Small intestine (tissue), 7 donors: Measurements from ENCODE around the gene WNK2. TPM values are rescaled to one million over a fixed set of nuclear protein-coding genes. Genes with fewer than 3 reads are reported as not detected.
"Not testable (repeated sequence)": the region's sequence is repeated elsewhere in the genome, so short reads cannot be mapped to it uniquely, and the experiment has no call there.

ENCODE experiments used
- DNase-seq, 2 donors: peaks; one replicate each; pipeline versions ENCODE4 v3.0.0 to v3.0.0-alpha.2; 2013
- FAIRE-seq: peaks from 2 replicates; lab custom pipeline; 2012; peaks lifted over from hg19 to GRCh38; lab: Jason Lieb, UNC
- H3K27ac ChIP-seq, 3 donors: one replicate each; pipeline ENCODE4 v1.5.1; 2013; ENCODE audit warnings: low read length in 2 of 3, mild to moderate bottlenecking in 2 of 3, control low read depth in 1 of 3, inconsistent platforms in 1 of 3, low read depth in 1 of 3, moderate library complexity in 1 of 3
- H3K27me3 ChIP-seq, 3 donors: one replicate each; pipeline ENCODE4 v1.6.1; 2013; ENCODE audit warnings: low read length in 3 of 3, inconsistent platforms in 1 of 3; ENCODE audit not compliant: control insufficient read depth in 3 of 3, insufficient read depth in 3 of 3
- H3K36me3 ChIP-seq, 3 donors: one replicate each; pipeline ENCODE4 v1.6.1; 2013; ENCODE audit warnings: low read length in 3 of 3, inconsistent platforms in 1 of 3, low read depth in 1 of 3, mild to moderate bottlenecking in 1 of 3, moderate library complexity in 1 of 3; ENCODE audit not compliant: control insufficient read depth in 3 of 3, insufficient read depth in 2 of 3
- H3K4me1 ChIP-seq, 3 donors: one replicate each; pipeline ENCODE4 v1.6.1; 2013; ENCODE audit warnings: low read length in 2 of 3, inconsistent platforms in 1 of 3, low read depth in 1 of 3, mild to moderate bottlenecking in 1 of 3, moderate library complexity in 1 of 3; ENCODE audit not compliant: control insufficient read depth in 3 of 3, insufficient read depth in 2 of 3
- H3K4me3 ChIP-seq, 3 donors: one replicate each; pipeline ENCODE4 v1.5.1; 2013; ENCODE audit warnings: low read length in 3 of 3, control low read depth in 1 of 3, inconsistent platforms in 1 of 3, low read depth in 1 of 3, mild to moderate bottlenecking in 1 of 3, moderate library complexity in 1 of 3
- H3K9me3 ChIP-seq, 2 donors: one replicate each; pipeline ENCODE4 v1.6.1; 2013; ENCODE audit warnings: low read depth in 1 of 2, low read length in 1 of 2; ENCODE audit not compliant: control insufficient read depth in 2 of 2, insufficient read depth in 1 of 2
- WGBS, 3 donors: extraction: QIAGEN DNeasy Blood & Tissue Kit; methylation state at CpG; one replicate each; pipeline ENCODE4 v1.1.7; 2013; 5-methylcytosine and 5-hydroxymethylcytosine counted together
- polyA plus RNA-seq, 4 donors: library from polyadenylated mRNA; stranded (reverse) in 3 of 4; unstranded in 1 of 4; fragments of 200-250 nt in 3 of 4; fragments of 120-200 nt in 1 of 4; gene quantifications; one replicate each; pipeline versions ENCODE4 v1.2.1 to v1.2.3, GENCODE V29; 2013
- donor health status: healthy with polysubstance abuse.
- donor health status: control.
- donor health status: control.
- donor health status: Bipolar disorder and iron deficiency.
- donor health status: healthy.

WNK2 gene
- polyA plus RNA-seq, 4 donors = 13.8 to 101 (median 33.8) TPM

DNA sequence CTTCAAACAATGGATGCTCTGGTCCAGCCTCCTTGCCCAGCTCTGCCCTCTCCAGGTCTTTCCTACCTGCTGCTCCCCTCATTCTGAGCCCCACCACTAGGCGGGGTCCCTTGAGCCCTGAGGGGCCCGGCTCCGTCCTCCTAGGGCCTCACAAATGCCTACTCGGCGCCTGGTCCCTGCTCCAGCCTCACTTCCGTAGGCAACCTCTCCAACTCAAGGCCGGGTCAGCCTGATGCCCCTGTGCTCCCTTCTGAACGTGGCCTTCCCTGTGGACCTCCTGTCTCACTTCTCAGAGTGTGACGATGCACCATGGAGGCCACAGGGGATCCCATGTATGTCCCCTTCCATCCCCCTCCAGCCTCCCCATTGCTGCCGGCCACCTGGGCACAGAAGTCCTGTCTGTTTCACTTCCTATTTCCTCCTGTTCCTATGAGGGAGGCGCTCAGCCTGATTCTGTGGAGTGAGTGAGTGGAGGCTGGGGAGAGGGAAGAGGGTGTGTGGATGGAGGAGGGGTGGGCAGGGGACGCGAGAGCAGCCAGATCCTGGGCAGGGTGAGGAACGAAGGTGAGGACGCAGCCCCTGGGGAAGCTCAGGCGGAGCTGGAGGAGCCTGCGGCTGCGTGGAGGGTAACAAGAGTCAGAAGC is 140.4 kb downstream of the WNK2 start:
- Histone ChIP-seq H3K4me3 (no peak overlapping the region), H3K36me3 (peaks cover 0 to 20% (median 0%) of the 10 kb centered on the region in 3 donors), H3K27ac (no peak overlapping the region), H3K9me3 (no peaks in the 10 kb centered on the region), H3K27me3 (no peaks in the 10 kb centered on the region), H3K4me1 (no peaks in the 10 kb centered on the region)
- 52 to 77% (median 65%) methylated on average over 18 of the region's 18 CpGs for WGBS, 3 donors
- no peak for DNase-seq
- FAIRE-seq = no peak

DNA sequence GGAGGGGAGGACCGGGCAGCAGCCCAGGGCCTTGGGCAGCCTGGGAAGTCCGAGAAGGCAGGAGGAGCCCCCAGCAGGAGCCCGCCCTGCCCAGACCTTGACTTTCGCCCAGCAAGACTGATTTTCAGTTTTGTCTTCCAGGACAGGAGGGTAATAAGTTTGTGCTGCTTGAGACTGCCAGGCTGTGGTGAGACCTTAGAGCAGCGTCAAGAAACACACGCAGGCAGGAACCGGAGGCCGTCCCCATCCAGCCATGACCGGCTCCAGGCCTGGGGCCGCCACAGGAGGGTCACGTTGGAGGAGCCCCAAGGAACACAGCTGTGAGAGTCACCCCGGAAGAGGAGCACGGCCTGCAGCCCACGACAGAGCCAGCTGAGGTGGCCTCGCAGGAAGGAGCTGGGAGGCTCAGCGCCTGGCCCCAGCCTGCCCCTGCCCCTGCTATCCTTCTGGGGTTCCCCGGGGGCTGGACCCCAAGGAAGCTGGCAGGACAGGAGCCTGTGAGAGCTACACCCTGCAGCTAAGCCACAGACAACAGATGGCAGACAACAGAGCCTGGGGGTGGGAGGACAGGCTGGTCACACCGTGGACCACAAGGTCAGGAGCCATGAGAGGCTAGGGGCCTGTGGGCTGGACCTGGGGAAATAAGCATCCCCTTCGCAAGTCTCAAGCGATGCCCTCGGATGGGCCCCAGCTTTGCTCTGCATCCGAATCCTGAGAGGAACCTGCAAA is 141.5 kb downstream of the WNK2 start:
- 85 to 89% (median 89%) methylated on average over 22 of the region's 22 CpGs for WGBS, 3 donors
- Histone ChIP-seq H3K27me3 (no peaks in the 10 kb centered on the region), H3K4me3 (no peak overlapping the region), H3K36me3 (peaks cover 0 to 8% (median 0%) of the 10 kb centered on the region in 3 donors), H3K4me1 (no peaks in the 10 kb centered on the region), H3K27ac (no peak overlapping the region), H3K9me3 (no peaks in the 10 kb centered on the region)
- no peak for DNase-seq
- no peak for FAIRE-seq

GRCh38 chr9:93326056-93326455 is 142.1 kb downstream of the WNK2 start:
- DNase-seq (no peak), FAIRE-seq (no peak)
- H3K4me3 ChIP-seq = no peak overlapping the region
- peaks cover 0 to 3% (median 0%) of the 10 kb centered on the region in 3 donors for H3K36me3 ChIP-seq
- H3K9me3 ChIP-seq = no peaks in the 10 kb centered on the region
- no peaks in the 10 kb centered on the region for H3K4me1 ChIP-seq
- no peak overlapping the region for H3K27ac ChIP-seq
- no peaks in the 10 kb centered on the region for H3K27me3 ChIP-seq
- 37 to 73% (median 56%) methylated on average over 9 of the region's 9 CpGs for WGBS, 3 donors

GRCh38 chr9:93326654-93327053 is 142.7 kb downstream of the WNK2 start:
- H3K27me3 ChIP-seq = no peaks in the 10 kb centered on the region
- no peaks in the 10 kb centered on the region for H3K4me1 ChIP-seq
- H3K9me3 ChIP-seq = no peaks in the 10 kb centered on the region
- H3K27ac ChIP-seq = no peak overlapping the region
- no peaks in the 10 kb centered on the region for H3K36me3 ChIP-seq
- WGBS, 3 donors = 87 to 91% (median 87%) methylated on average over 13 of the region's 13 CpGs
- DNase-seq (no peak), FAIRE-seq (no peak)
- no peak overlapping the region for H3K4me3 ChIP-seq

DNA sequence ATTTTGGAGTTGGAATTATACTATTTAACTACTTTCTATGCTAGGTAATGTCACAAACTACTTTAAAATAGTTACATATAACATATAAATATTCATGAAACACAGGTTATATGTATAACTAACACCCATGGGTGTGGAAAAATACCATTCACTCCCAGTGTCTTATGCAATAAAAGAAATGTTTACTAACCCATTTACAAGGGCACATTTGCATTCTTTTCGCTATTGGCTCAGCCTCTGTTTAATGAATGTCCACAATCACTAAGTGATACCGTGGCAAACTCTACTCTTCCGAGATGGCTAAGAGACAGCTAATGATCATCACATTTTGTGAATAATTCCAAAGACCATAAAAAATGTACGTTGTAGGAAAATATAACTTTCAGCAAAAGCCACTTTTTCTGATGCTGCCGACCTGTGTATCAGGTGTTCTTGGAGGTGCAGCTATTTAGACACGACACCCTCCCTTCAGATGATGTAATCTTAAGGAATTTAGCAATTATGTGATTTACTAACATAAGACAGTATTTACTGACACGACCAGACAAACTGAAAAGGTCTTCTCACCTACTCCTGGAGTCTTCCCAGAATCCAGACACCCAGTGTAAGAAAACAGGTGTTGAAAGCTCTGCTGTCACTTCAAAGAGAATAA is 145.8 kb downstream of the WNK2 start:
- H3K9me3 ChIP-seq = no peaks in the 10 kb centered on the region
- no peak overlapping the region for H3K27ac ChIP-seq
- no peaks in the 10 kb centered on the region for H3K27me3 ChIP-seq
- no peaks in the 10 kb centered on the region for H3K36me3 ChIP-seq
- WGBS, 3 donors = 44 to 62% (median 46%) methylated on average over 7 of the region's 7 CpGs
- H3K4me3 ChIP-seq = no peak overlapping the region
- no peak for FAIRE-seq
- no peak for DNase-seq
- H3K4me1 ChIP-seq = no peaks in the 10 kb centered on the region

GRCh38 chr9:93332317-93332716 is 148.4 kb downstream of the WNK2 start:
- DNase-seq (no peak), FAIRE-seq (no peak)
- H3K27ac ChIP-seq = no peak overlapping the region

DNA sequence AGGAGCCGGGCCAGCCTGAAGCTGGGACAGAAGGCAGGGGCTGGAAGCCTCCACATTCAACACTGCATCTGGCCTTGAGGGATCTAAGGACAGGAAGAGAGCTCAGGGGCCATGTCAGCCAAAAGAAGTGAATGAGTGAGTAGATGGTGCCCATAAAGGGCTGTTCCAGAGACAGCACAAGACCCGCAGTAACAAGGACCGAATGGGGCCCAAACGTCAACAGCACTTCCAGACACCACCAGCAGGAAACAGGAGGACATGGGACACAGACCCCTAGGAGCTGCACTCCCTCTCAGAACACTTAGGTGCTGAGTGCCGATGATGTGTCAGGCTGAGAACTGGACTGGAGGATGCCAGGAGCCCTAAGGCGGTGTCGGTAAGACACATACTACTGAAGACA is 152.8 kb downstream of the WNK2 start:
- DNase-seq (no peak), FAIRE-seq (no peak)
- Histone ChIP-seq H3K4me3 (no peak overlapping the region), H3K4me1 (no peaks in the 10 kb centered on the region), H3K9me3 (peaks cover 0 to 19% of the 10 kb centered on the region in 2 donors), H3K27me3 (no peaks in the 10 kb centered on the region), H3K36me3 (no peaks in the 10 kb centered on the region), H3K27ac (no peak overlapping the region)
- WGBS, 3 donors = 79 to 85% (median 83%) methylated on average over 7 of the region's 7 CpGs

More at GRCh38 chr9:93332317-93332716, 148.4 kb downstream of the WNK2 start:
- H3K36me3 ChIP-seq = no peaks in the 10 kb centered on the region
- peaks cover 0 to 3% of the 10 kb centered on the region in 2 donors for H3K9me3 ChIP-seq
- no peaks in the 10 kb centered on the region for H3K4me1 ChIP-seq
- no peaks in the 10 kb centered on the region for H3K27me3 ChIP-seq
- H3K4me3 ChIP-seq = no peak overlapping the region
- WGBS, 3 donors = 77 to 80% (median 78%) methylated on average over 4 of the region's 4 CpGs

DNA sequence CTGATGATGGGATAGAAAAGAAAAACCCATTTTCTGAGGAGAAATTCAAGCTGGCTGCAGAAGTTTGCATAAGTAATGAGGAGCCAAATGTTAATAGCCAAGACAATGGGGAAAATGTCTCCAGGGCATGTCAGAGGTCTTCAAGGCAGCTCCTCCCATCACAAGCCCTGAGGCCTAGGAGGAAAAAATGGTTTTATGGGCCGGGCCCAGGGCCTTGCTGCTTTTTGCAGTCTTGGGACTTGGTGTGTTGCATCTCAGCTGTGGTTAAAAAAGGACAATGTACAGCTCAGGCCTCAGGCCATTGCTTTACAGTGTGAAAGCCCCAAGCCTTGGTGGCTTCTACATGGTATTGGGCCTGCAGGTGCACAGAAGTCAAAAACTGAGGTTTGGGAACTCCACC is 154.3 kb downstream of the WNK2 start:
- peaks cover 0 to 19% of the 10 kb centered on the region in 2 donors for H3K9me3 ChIP-seq
- H3K36me3 ChIP-seq, H3K27me3 ChIP-seq, H3K27ac ChIP-seq, FAIRE-seq, H3K4me3 ChIP-seq, DNase-seq, H3K4me1 ChIP-seq: not testable (repeated sequence)
- WGBS, 3 donors = 13 to 63% (median 27%) methylated on average over 1 of the region's 1 CpG
